HEK293 (cell line): ENCODE data around the gene TMEM158.

Experiments used
- CTCF ChIA-PET: fragments of 350-600 bp; formaldehyde crosslinking; extraction: SDS; loops from one replicate; lab custom pipeline; 2021; ENCODE audit warnings: antibody characterized with exemption; lab: Yijun Ruan, JAX
- POLR2A ChIA-PET: fragments of 300-600 bp; formaldehyde crosslinking; extraction: SDS; loops from one replicate; lab custom pipeline; 2020; ENCODE audit warnings: antibody characterized with exemption, inconsistent platforms; lab: Yijun Ruan, JAX
- H3K27ac ChIP-seq: fragments of 200-500 bp; sonication (Bioruptor generic); 2 replicates; pipeline ENCODE4 v1.5.1; 2014; ENCODE audit warnings: low read depth, low read length, control low read depth, inconsistent platforms; ENCODE audit errors: extremely low read depth
- H3K36me3 ChIP-seq, 2 experiments: fragments of 200-500 bp in 1 of 2; sonication (Bioruptor generic) in 1 of 2; 1 replicate in 1 of 2; 2 replicates in 1 of 2; pipeline ENCODE4 v1.5.1; 2014 to 2017; ENCODE audit warnings: inconsistent platforms in 2 of 2, low read length in 2 of 2; ENCODE audit not compliant: control insufficient read depth in 2 of 2, insufficient read depth in 1 of 2
- H3K4me1 ChIP-seq: fragments of 200-500 bp; sonication (Bioruptor generic); 2 replicates; pipeline ENCODE4 v1.5.1; 2014; ENCODE audit warnings: mild to moderate bottlenecking, low read length, inconsistent platforms; ENCODE audit not compliant: control insufficient read depth, insufficient read depth
- H3K4me3 ChIP-seq: 2 replicates; pipeline ENCODE4 v1.5.1; 2011; ENCODE audit warnings: low read depth, mild to moderate bottlenecking, control low read depth, low read length, moderate library complexity
- H3K9me3 ChIP-seq: fragments of 200-500 bp; sonication (Bioruptor generic); 2 replicates; pipeline ENCODE4 v1.5.1; 2014; ENCODE audit warnings: low read depth, low read length, inconsistent platforms; ENCODE audit not compliant: control insufficient read depth, insufficient read depth
- EGR2 ChIP-seq: fragments of 450-650 bp; formaldehyde crosslinking; IDR thresholded peaks from 2 replicates; pipeline ENCODE4 v1.5.1; 2016; ENCODE audit warnings: low read depth, missing biosample characterization, missing genetic modification characterization
- GLIS2 ChIP-seq: fragments of 450-650 bp; formaldehyde crosslinking; IDR thresholded peaks from 2 replicates; pipeline ENCODE4 v1.5.1; 2016; ENCODE audit warnings: missing biosample characterization, missing genetic modification characterization
- OSR2 ChIP-seq: fragments of 450-650 bp; formaldehyde crosslinking; IDR thresholded peaks from 2 replicates; pipeline ENCODE4 v1.5.1; 2016; ENCODE audit warnings: missing biosample characterization, missing genetic modification characterization
- TCF7L2 ChIP-seq: IDR thresholded peaks from 2 replicates; pipeline ENCODE4 v1.6.1; 2011; ENCODE audit warnings: low read depth, mild to moderate bottlenecking, inconsistent platforms, low read length, moderate library complexity, borderline replicate concordance
- ZNF133 ChIP-seq: fragments of 450-650 bp; formaldehyde crosslinking; IDR thresholded peaks from 2 replicates; pipeline ENCODE4 v1.5.1; 2016; ENCODE audit warnings: missing biosample characterization, missing genetic modification characterization
- ZNF146 ChIP-seq: fragments of 450-650 bp; formaldehyde crosslinking; IDR thresholded peaks from 2 replicates; pipeline ENCODE4 v1.5.1; 2016; ENCODE audit warnings: missing biosample characterization, missing genetic modification characterization
- ZNF221 ChIP-seq: fragments of 450-650 bp; formaldehyde crosslinking; IDR thresholded peaks from 2 replicates; pipeline ENCODE4 v1.5.1; 2017; ENCODE audit warnings: missing biosample characterization, missing genetic modification characterization, borderline replicate concordance
- ZNF280C ChIP-seq: fragments of 450-650 bp; formaldehyde crosslinking; IDR thresholded peaks from 2 replicates; pipeline ENCODE4 v1.5.1; 2016; ENCODE audit warnings: missing biosample characterization, missing genetic modification characterization
- ZNF302 ChIP-seq: fragments of 450-650 bp; formaldehyde crosslinking; IDR thresholded peaks from 2 replicates; pipeline ENCODE4 v1.5.1; 2016; ENCODE audit warnings: missing biosample characterization, missing genetic modification characterization, low read depth
- ZNF311 ChIP-seq: fragments of 450-650 bp; formaldehyde crosslinking; IDR thresholded peaks from 2 replicates; pipeline ENCODE4 v1.5.1; 2017; ENCODE audit warnings: missing biosample characterization, missing genetic modification characterization, borderline replicate concordance
- ZNF366 ChIP-seq: fragments of 450-650 bp; formaldehyde crosslinking; conservative IDR thresholded peaks from 2 replicates; pipeline ENCODE4 v1.5.1; 2016; ENCODE audit warnings: missing biosample characterization, missing genetic modification characterization
- ZNF548 ChIP-seq: fragments of 450-650 bp; formaldehyde crosslinking; IDR thresholded peaks from 2 replicates; pipeline ENCODE4 v1.5.1; 2016; ENCODE audit warnings: missing biosample characterization, missing genetic modification characterization
- ZNF549 ChIP-seq: fragments of 450-650 bp; IDR thresholded peaks from 2 replicates; pipeline ENCODE4 v1.5.1; 2018; ENCODE audit warnings: missing biosample characterization, missing genetic modification characterization, mild to moderate bottlenecking, inconsistent platforms, moderate library complexity
- ZNF561 ChIP-seq: fragments of 450-650 bp; IDR thresholded peaks from 2 replicates; pipeline ENCODE4 v1.5.1; 2018; ENCODE audit warnings: missing biosample characterization, missing genetic modification characterization, borderline replicate concordance
- ZNF600 ChIP-seq: fragments of 450-650 bp; formaldehyde crosslinking; IDR thresholded peaks from 2 replicates; pipeline ENCODE4 v1.5.1; 2016; ENCODE audit warnings: missing biosample characterization, missing genetic modification characterization
- ZNF792 ChIP-seq: fragments of 450-650 bp; formaldehyde crosslinking; IDR thresholded peaks from 2 replicates; pipeline ENCODE4 v1.5.1; 2016; ENCODE audit warnings: missing biosample characterization, missing genetic modification characterization
- TF ChIP-seq, protein P1 (sequence below): fragments of 450-650 bp; formaldehyde crosslinking; IDR thresholded peaks from 2 replicates; pipeline ENCODE4 v1.5.1; 2016; ENCODE audit warnings: missing biosample characterization, missing genetic modification characterization, borderline replicate concordance
- TF ChIP-seq, protein P2 (sequence below): fragments of 450-650 bp; formaldehyde crosslinking; IDR thresholded peaks from 2 replicates; pipeline ENCODE4 v1.5.1; 2016; ENCODE audit warnings: missing biosample characterization, missing genetic modification characterization
- TF ChIP-seq, protein P3 (sequence below): fragments of 450-650 bp; formaldehyde crosslinking; IDR thresholded peaks from 2 replicates; pipeline ENCODE4 v1.5.1; 2017; ENCODE audit warnings: missing biosample characterization, missing genetic modification characterization
- TF ChIP-seq, protein P4 (sequence below): fragments of 450-650 bp; formaldehyde crosslinking; conservative IDR thresholded peaks from 2 replicates; pipeline ENCODE4 v1.5.1; 2016; ENCODE audit warnings: low read depth, missing biosample characterization, missing genetic modification characterization

TMEM158 gene

GRCh38 chr3:45178183-45179023, 47.7 kb downstream of the TMEM158 start (continued):
- TF ChIP-seq, protein P1, sequence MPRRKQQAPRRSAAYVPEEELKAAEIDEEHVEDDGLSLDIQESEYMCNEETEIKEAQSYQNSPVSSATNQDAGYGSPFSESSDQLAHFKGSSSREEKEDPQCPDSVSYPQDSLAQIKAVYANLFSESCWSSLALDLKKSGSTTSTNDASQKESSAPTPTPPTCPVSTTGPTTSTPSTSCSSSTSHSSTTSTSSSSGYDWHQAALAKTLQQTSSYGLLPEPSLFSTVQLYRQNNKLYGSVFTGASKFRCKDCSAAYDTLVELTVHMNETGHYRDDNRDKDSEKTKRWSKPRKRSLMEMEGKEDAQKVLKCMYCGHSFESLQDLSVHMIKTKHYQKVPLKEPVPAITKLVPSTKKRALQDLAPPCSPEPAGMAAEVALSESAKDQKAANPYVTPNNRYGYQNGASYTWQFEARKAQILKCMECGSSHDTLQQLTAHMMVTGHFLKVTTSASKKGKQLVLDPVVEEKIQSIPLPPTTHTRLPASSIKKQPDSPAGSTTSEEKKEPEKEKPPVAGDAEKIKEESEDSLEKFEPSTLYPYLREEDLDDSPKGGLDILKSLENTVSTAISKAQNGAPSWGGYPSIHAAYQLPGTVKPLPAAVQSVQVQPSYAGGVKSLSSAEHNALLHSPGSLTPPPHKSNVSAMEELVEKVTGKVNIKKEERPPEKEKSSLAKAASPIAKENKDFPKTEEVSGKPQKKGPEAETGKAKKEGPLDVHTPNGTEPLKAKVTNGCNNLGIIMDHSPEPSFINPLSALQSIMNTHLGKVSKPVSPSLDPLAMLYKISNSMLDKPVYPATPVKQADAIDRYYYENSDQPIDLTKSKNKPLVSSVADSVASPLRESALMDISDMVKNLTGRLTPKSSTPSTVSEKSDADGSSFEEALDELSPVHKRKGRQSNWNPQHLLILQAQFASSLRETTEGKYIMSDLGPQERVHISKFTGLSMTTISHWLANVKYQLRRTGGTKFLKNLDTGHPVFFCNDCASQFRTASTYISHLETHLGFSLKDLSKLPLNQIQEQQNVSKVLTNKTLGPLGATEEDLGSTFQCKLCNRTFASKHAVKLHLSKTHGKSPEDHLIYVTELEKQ (tag by site-specific recombination), result no peak
- no peak for TF ChIP-seq ZNF311 (tag by site-specific recombination)
- peak; percentile 59 for TF ChIP-seq OSR2 (tag by site-specific recombination)
- TF ChIP-seq ZNF548 (tag by site-specific recombination), result no peak
- no peak for TF ChIP-seq ZNF146
- TF ChIP-seq, protein P2, sequence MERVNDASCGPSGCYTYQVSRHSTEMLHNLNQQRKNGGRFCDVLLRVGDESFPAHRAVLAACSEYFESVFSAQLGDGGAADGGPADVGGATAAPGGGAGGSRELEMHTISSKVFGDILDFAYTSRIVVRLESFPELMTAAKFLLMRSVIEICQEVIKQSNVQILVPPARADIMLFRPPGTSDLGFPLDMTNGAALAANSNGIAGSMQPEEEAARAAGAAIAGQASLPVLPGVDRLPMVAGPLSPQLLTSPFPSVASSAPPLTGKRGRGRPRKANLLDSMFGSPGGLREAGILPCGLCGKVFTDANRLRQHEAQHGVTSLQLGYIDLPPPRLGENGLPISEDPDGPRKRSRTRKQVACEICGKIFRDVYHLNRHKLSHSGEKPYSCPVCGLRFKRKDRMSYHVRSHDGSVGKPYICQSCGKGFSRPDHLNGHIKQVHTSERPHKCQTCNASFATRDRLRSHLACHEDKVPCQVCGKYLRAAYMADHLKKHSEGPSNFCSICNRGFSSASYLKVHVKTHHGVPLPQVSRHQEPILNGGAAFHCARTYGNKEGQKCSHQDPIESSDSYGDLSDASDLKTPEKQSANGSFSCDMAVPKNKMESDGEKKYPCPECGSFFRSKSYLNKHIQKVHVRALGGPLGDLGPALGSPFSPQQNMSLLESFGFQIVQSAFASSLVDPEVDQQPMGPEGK (tag by site-specific recombination), result 0 out of 2 replicates have a peak, but pooled peaks have one; percentile 22
- 0 out of 2 replicates have a peak, but pooled peaks have one; percentile 28 for TF ChIP-seq ZNF366 (tag by site-specific recombination)
- TF ChIP-seq ZNF600 (tag by site-specific recombination), result peak; percentile 27; the same call in 1 of the 2 replicates
- TF ChIP-seq ZNF302 (tag by site-specific recombination), result no peak
- no peak for TF ChIP-seq ZNF280C
- TF ChIP-seq ZNF792, result no peak
- TF ChIP-seq ZNF561 (tag by site-specific recombination), result no peak
- no peak for TF ChIP-seq EGR2 (tag by site-specific recombination)
- TF ChIP-seq GLIS2 (tag by site-specific recombination), result peak; percentile 52
- TF ChIP-seq ZNF133 (tag by site-specific recombination), result no peak
- TF ChIP-seq, protein P3, sequence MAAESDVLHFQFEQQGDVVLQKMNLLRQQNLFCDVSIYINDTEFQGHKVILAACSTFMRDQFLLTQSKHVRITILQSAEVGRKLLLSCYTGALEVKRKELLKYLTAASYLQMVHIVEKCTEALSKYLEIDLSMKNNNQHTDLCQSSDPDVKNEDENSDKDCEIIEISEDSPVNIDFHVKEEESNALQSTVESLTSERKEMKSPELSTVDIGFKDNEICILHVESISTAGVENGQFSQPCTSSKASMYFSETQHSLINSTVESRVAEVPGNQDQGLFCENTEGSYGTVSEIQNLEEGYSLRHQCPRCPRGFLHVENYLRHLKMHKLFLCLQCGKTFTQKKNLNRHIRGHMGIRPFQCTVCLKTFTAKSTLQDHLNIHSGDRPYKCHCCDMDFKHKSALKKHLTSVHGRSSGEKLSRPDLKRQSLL, result peak; percentile 42; the same call in 1 of the 2 replicates

DNA sequence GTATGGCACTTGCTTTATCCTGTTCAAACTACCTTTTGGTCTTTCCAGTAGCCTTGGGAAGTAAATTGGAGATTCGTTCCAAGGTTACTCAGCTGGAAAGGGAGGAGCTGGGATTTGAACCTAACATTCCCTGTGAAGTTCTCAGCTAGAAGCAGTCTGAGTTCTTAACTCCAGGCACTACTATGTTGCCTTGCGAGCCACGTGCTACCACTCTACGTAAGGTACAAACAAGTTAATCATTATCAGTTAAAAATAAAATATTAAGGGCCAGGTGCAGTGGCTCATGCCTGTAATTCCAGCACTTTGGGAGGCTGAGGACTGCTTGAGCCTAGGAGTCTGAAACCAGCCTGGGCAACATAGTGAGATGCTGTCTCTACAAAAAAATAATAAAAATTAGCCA, 49.2 kb downstream of the TMEM158 start:
- no peak overlapping the region for H3K27ac ChIP-seq
- H3K9me3 ChIP-seq, result no peaks in the 10 kb centered on the region
- ChIA-PET CTCF (interaction anchor here (1.9 kb wide), 1 partner anchor 33 kb away, joined by 7 read pairs; no protein-coding TSS in a partner anchor), POLR2A (no interaction called here)
- no peak overlapping the region for H3K4me3 ChIP-seq
- no peaks in the 10 kb centered on the region for H3K36me3 ChIP-seq
- no peaks in the 10 kb centered on the region for H3K4me1 ChIP-seq
- TF ChIP-seq, protein P4, sequence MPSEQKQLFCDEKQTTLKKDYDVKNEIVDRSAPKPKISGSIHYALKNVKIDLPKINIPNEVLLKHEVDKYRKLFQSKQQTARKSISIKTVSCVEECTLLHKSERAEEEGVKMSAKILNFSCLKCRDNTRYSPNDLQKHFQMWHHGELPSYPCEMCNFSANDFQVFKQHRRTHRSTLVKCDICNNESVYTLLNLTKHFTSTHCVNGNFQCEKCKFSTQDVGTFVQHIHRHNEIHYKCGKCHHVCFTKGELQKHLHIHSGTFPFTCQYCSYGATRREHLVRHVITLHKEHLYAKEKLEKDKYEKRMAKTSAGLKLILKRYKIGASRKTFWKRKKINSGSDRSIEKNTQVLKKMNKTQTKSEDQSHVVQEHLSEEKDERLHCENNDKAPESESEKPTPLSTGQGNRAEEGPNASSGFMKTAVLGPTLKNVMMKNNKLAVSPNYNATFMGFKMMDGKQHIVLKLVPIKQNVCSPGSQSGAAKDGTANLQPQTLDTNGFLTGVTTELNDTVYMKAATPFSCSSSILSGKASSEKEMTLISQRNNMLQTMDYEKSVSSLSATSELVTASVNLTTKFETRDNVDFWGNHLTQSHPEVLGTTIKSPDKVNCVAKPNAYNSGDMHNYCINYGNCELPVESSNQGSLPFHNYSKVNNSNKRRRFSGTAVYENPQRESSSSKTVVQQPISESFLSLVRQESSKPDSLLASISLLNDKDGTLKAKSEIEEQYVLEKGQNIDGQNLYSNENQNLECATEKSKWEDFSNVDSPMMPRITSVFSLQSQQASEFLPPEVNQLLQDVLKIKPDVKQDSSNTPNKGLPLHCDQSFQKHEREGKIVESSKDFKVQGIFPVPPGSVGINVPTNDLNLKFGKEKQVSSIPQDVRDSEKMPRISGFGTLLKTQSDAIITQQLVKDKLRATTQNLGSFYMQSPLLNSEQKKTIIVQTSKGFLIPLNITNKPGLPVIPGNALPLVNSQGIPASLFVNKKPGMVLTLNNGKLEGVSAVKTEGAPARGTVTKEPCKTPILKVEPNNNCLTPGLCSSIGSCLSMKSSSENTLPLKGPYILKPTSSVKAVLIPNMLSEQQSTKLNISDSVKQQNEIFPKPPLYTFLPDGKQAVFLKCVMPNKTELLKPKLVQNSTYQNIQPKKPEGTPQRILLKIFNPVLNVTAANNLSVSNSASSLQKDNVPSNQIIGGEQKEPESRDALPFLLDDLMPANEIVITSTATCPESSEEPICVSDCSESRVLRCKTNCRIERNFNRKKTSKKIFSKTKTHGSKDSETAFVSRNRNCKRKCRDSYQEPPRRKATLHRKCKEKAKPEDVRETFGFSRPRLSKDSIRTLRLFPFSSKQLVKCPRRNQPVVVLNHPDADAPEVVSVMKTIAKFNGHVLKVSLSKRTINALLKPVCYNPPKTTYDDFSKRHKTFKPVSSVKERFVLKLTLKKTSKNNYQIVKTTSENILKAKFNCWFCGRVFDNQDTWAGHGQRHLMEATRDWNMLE (tag by site-specific recombination), result no peak
- TF ChIP-seq, protein P3, result no peak
- TF ChIP-seq ZNF221 (no peak), ZNF549 (no peak), TCF7L2 (no peak)
